ENCODE measurements around the gene HUNK.

DNA sequence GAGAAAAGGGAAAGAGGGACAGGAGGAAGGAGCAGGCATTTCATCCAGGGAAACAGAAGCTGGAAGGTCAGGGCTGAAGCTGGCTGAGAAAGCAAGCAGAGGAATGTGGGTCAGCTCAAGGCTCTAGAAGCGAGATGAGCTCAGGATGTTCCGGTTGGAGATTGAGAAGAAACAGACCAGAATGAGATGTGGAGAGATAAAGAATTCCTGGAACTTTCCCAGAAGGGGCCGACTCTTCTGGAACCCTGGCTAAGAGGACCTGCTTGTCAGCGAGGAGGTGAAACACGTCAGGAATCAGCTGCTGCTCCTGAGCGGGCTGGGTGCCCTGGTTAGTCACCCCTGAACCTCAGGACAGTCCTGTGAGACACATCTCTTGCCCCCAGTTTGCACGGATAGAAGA is 75.9 kb downstream of the HUNK start:
- TF ChIP-seq, protein P1, sequence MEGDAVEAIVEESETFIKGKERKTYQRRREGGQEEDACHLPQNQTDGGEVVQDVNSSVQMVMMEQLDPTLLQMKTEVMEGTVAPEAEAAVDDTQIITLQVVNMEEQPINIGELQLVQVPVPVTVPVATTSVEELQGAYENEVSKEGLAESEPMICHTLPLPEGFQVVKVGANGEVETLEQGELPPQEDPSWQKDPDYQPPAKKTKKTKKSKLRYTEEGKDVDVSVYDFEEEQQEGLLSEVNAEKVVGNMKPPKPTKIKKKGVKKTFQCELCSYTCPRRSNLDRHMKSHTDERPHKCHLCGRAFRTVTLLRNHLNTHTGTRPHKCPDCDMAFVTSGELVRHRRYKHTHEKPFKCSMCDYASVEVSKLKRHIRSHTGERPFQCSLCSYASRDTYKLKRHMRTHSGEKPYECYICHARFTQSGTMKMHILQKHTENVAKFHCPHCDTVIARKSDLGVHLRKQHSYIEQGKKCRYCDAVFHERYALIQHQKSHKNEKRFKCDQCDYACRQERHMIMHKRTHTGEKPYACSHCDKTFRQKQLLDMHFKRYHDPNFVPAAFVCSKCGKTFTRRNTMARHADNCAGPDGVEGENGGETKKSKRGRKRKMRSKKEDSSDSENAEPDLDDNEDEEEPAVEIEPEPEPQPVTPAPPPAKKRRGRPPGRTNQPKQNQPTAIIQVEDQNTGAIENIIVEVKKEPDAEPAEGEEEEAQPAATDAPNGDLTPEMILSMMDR (conservative IDR thresholded peaks at IDR 0.05), result no peak
- TF ChIP-seq ZFX (IDR thresholded peaks at IDR 0.05), result no peak

Data from C4-2B (cell line).